CD4-positive, CD25-positive, alpha-beta regulatory T cell (primary cell): ENCODE data around the gene ACAA1. TPM values are rescaled to one million over a fixed set of nuclear protein-coding genes. Genes with fewer than 3 reads are reported as not detected.

Experiments
- ATAC-seq, 2 donors: fragments of 150-1000 bp; cut with Tn5 transposase; one replicate each; pipeline ENCODE4 v1.10.0; 2021; ENCODE audit warnings: low read depth in 2 of 2, moderate number of reproducible peaks in 2 of 2, moderate library complexity in 1 of 2
- DNase-seq, 3 donors: peaks; one replicate each; pipeline versions ENCODE4 v3.0.0 to v3.0.0-alpha.2; 2012 to 2022; ENCODE audit warnings: mixed read lengths in 1 of 3
- H3K27ac ChIP-seq: one replicate; pipeline ENCODE4 v1.7.0; 2013; ENCODE audit warnings: mild to moderate bottlenecking, low read length; ENCODE audit not compliant: insufficient read depth, poor library complexity, severe bottlenecking
- H3K27me3 ChIP-seq: one replicate; pipeline ENCODE4 v1.7.0; 2013; ENCODE audit warnings: low read length; ENCODE audit not compliant: control insufficient read depth, insufficient read depth
- H3K36me3 ChIP-seq: one replicate; pipeline ENCODE4 v1.7.0; 2013; ENCODE audit warnings: mild to moderate bottlenecking, low read length, moderate library complexity; ENCODE audit not compliant: control insufficient read depth, insufficient read depth
- H3K4me1 ChIP-seq: 2 replicates; pipeline ENCODE4 v1.7.0; 2013; ENCODE audit warnings: mild to moderate bottlenecking, low read length; ENCODE audit not compliant: insufficient read depth, control insufficient read depth, poor library complexity, severe bottlenecking
- H3K4me3 ChIP-seq: one replicate; pipeline ENCODE4 v1.7.0; 2013; ENCODE audit warnings: low read depth, mild to moderate bottlenecking, low read length, moderate library complexity
- H3K9me3 ChIP-seq, 2 experiments: 1 replicate in 1 of 2; 2 replicates in 1 of 2; pipeline ENCODE4 v1.7.0; 2013; ENCODE audit warnings: low read length in 2 of 2, mild to moderate bottlenecking in 1 of 2, moderate library complexity in 1 of 2; ENCODE audit not compliant: control insufficient read depth in 2 of 2
- H3K27ac Mint-ChIP-seq, 3 donors: one replicate each; pipeline ENCODE4 v1.8.0; 2020 to 2022; ENCODE audit warnings: mild to moderate bottlenecking in 3 of 3, mixed read lengths in 3 of 3, moderate library complexity in 2 of 3
- H3K27me3 Mint-ChIP-seq: one replicate; pipeline ENCODE4 v1.8.0; 2022; ENCODE audit warnings: mild to moderate bottlenecking, mixed read lengths
- H3K36me3 Mint-ChIP-seq: one replicate; pipeline ENCODE4 v1.8.0; 2020; ENCODE audit warnings: mixed read lengths
- H3K4me1 Mint-ChIP-seq, 4 donors: one replicate each; pipeline ENCODE4 v1.8.0; 2020 to 2022; ENCODE audit warnings: mixed read lengths in 4 of 4, mild to moderate bottlenecking in 1 of 4
- H3K4me3 Mint-ChIP-seq, 4 donors: one replicate each; pipeline ENCODE4 v1.8.0; 2020 to 2022; ENCODE audit warnings: mild to moderate bottlenecking in 4 of 4, mixed read lengths in 4 of 4, moderate library complexity in 3 of 4
- H3K9me3 Mint-ChIP-seq, 7 donors: one replicate each; pipeline ENCODE4 v1.8.0; 2020 to 2022; ENCODE audit warnings: mixed read lengths in 7 of 7, mild to moderate bottlenecking in 3 of 7, moderate library complexity in 2 of 7
- polyA plus RNA-seq, 4 donors: library from polyadenylated mRNA; unstranded; fragments of 300-500 nt; fragmentation: Illumina TruSeq; gene quantifications; one replicate each; pipeline ENCODE4 v1.2.3, GENCODE V29; 2021
- total RNA-seq: library from RNA; stranded (reverse); gene quantifications from one replicate; pipeline ENCODE4 v1.2.3, GENCODE V29; 2022

Gene ACAA1
- total and polyA plus RNA-seq, 5 donors from 2014 or later = 55.6 to 80.7 (median 78.1) TPM

- Histone ChIP-seq H3K36me3 (no peaks in the 10 kb centered on the region), H3K27me3 (no peaks in the 10 kb centered on the region), H3K27ac (peak overlapping the region; percentile 26), H3K4me1 (peaks cover 69% of the 10 kb centered on the region), H3K9me3 (no peaks in the 10 kb centered on the region), H3K4me3 (peak overlapping the region; percentile 72)
- Mint-ChIP-seq H3K4me3 (peak overlapping the region; percentile 94 to 97 (median 96)), H3K27ac (peak overlapping the region in 2 of 3 donors; percentile 20 to 69), H3K9me3 (no peaks in the 10 kb centered on the region), H3K4me1 (peaks cover 40 to 85% (median 61%) of the 10 kb centered on the region in 4 donors), H3K36me3 (peaks cover 7% of the 10 kb centered on the region), H3K27me3 (no peaks in the 10 kb centered on the region)
- DNase-seq (no peak), ATAC-seq (no peak)
Observed at GRCh38 chr3:38168151-38169026, 31.5 kb upstream of the ACAA1 start.

- Histone ChIP-seq H3K27me3 (no peaks in the 10 kb centered on the region), H3K36me3 (no peaks in the 10 kb centered on the region), H3K4me1 (peaks cover 61% of the 10 kb centered on the region), H3K4me3 (peak overlapping the region; percentile 72), H3K9me3 (no peaks in the 10 kb centered on the region), H3K27ac (peak overlapping the region; percentile 25)
- H3K4me3 Mint-ChIP-seq = peak overlapping the region; percentile 94 to 97 (median 96)
- H3K9me3 Mint-ChIP-seq = no peaks in the 10 kb centered on the region
- H3K36me3 Mint-ChIP-seq = peaks cover 7% of the 10 kb centered on the region
- DNase-seq (no peak), ATAC-seq (no peak)
- H3K27me3 Mint-ChIP-seq = no peaks in the 10 kb centered on the region
- H3K27ac Mint-ChIP-seq = peak overlapping the region in 1 of 3 donors; percentile 78
- H3K4me1 Mint-ChIP-seq = peaks cover 39 to 78% (median 55%) of the 10 kb centered on the region in 4 donors
Observed at GRCh38 chr3:38167591-38167990, 30.7 kb upstream of the ACAA1 start.

GRCh38 chr3:38165722-38166387 is 28.9 kb upstream of the ACAA1 start:
- Histone ChIP-seq H3K36me3 (no peaks in the 10 kb centered on the region), H3K4me3 (peak overlapping the region; percentile 87), H3K27me3 (no peaks in the 10 kb centered on the region), H3K9me3 (no peaks in the 10 kb centered on the region), H3K27ac (peak overlapping the region; percentile 98), H3K4me1 (peaks cover 44% of the 10 kb centered on the region)
- Mint-ChIP-seq H3K27ac (peak overlapping the region; percentile 99 to 100 (median 100)), H3K36me3 (peaks cover 7% of the 10 kb centered on the region), H3K4me3 (peak overlapping the region; percentile 94 to 97 (median 96)), H3K27me3 (no peaks in the 10 kb centered on the region), H3K4me1 (peaks cover 30 to 61% (median 41%) of the 10 kb centered on the region in 4 donors), H3K9me3 (no peaks in the 10 kb centered on the region)
- no peak for ATAC-seq
- DNase-seq = peak in 1 of 3 donors; percentile 49

- Histone ChIP-seq H3K27ac (peak within 1 kb of the TSS; percentile 98), H3K36me3 (no peaks in the 10 kb centered on the region), H3K4me1 (peaks cover 42% of the 10 kb centered on the region), H3K27me3 (no peaks in the 10 kb centered on the region), H3K4me3 (peak within 1 kb of the TSS; percentile 87), H3K9me3 (no peaks in the 10 kb centered on the region)
- peak; percentile 96 to 100 (median 98) for DNase-seq
- Mint-ChIP-seq H3K27ac (peak within 1 kb of the TSS; percentile 100), H3K9me3 (no peaks in the 10 kb centered on the region), H3K4me1 (peaks cover 30 to 54% (median 38%) of the 10 kb centered on the region in 4 donors), H3K27me3 (no peaks in the 10 kb centered on the region), H3K4me3 (peak within 1 kb of the TSS; percentile 94 to 97 (median 96)), H3K36me3 (peaks cover 7% of the 10 kb centered on the region)
- ATAC-seq = peak; percentile 91 to 95
Observed at GRCh38 chr3:38164952-38165721, 28.2 kb upstream of the ACAA1 start, which contains the start of gene OXSR1. Gene OXSR1 (plus strand): TSS chr3:38165537. CDS start chr3:38165877, 340 bp downstream.

GRCh38 chr3:38164643-38164951 is 27.7 kb upstream of the ACAA1 start:
- H3K36me3 ChIP-seq = no peaks in the 10 kb centered on the region
- no peaks in the 10 kb centered on the region for H3K9me3 ChIP-seq
- peak overlapping the region; percentile 86 for H3K4me3 ChIP-seq
- H3K4me1 Mint-ChIP-seq = peaks cover 29 to 51% (median 37%) of the 10 kb centered on the region in 4 donors
- peak overlapping the region; percentile 94 to 97 (median 96) for H3K4me3 Mint-ChIP-seq
- no peaks in the 10 kb centered on the region for H3K9me3 Mint-ChIP-seq
- ATAC-seq = peak; percentile 9
- peak overlapping the region; percentile 100 for H3K27ac Mint-ChIP-seq
- DNase-seq = no peak
- H3K27me3 Mint-ChIP-seq = no peaks in the 10 kb centered on the region
- peaks cover 39% of the 10 kb centered on the region for H3K4me1 ChIP-seq
- H3K36me3 Mint-ChIP-seq = peaks cover 7% of the 10 kb centered on the region
- H3K27ac ChIP-seq = peak overlapping the region; percentile 98
- no peaks in the 10 kb centered on the region for H3K27me3 ChIP-seq

GRCh38 chr3:38163841-38164642 is 27.1 kb upstream of the ACAA1 start:
- Histone ChIP-seq H3K27ac (peak overlapping the region; percentile 98), H3K4me3 (peak overlapping the region; percentile 86), H3K9me3 (no peaks in the 10 kb centered on the region), H3K4me1 (peaks cover 36% of the 10 kb centered on the region), H3K36me3 (no peaks in the 10 kb centered on the region), H3K27me3 (no peaks in the 10 kb centered on the region)
- Mint-ChIP-seq H3K4me1 (peaks cover 24 to 46% (median 31%) of the 10 kb centered on the region in 4 donors), H3K9me3 (no peaks in the 10 kb centered on the region), H3K4me3 (peak overlapping the region; percentile 94 to 97 (median 96)), H3K27me3 (no peaks in the 10 kb centered on the region), H3K36me3 (peaks cover 7% of the 10 kb centered on the region), H3K27ac (peak overlapping the region; percentile 100)
- ATAC-seq (no peak), DNase-seq (no peak)
